Duodenal mucosa (tissue), 2 donors: ENCODE data around the gene SEC31A.

Experiments
- H3K27ac ChIP-seq: one replicate; pipeline ENCODE4 v1.7.0; 2013; ENCODE audit warnings: low read depth, low read length
- H3K27me3 ChIP-seq, 2 donors: one replicate each; pipeline ENCODE4 v1.7.0; 2013; ENCODE audit warnings: low read length in 2 of 2, control low read depth in 1 of 2; ENCODE audit not compliant: insufficient read depth in 2 of 2, control insufficient read depth in 1 of 2
- H3K36me3 ChIP-seq, 2 donors: one replicate each; pipeline ENCODE4 v1.7.0; 2013; ENCODE audit warnings: low read length in 2 of 2, control low read depth in 1 of 2; ENCODE audit not compliant: insufficient read depth in 2 of 2, control insufficient read depth in 1 of 2
- H3K4me1 ChIP-seq, 2 donors: one replicate each; pipeline ENCODE4 v1.7.0; 2013; ENCODE audit warnings: low read length in 2 of 2, control low read depth in 1 of 2; ENCODE audit not compliant: insufficient read depth in 2 of 2, control insufficient read depth in 1 of 2
- H3K4me3 ChIP-seq, 2 donors: one replicate each; pipeline ENCODE4 v1.7.0; 2013; ENCODE audit warnings: low read length in 2 of 2, low read depth in 1 of 2
- H3K9ac ChIP-seq, 2 donors: one replicate each; pipeline ENCODE4 v1.7.0; 2013; ENCODE audit warnings: low read length in 2 of 2, low read depth in 1 of 2
- H3K9me3 ChIP-seq, 2 donors: one replicate each; pipeline ENCODE4 v1.7.0; 2013; ENCODE audit warnings: low read length in 2 of 2, control low read depth in 1 of 2; ENCODE audit not compliant: control insufficient read depth in 1 of 2

Gene SEC31A

GRCh38 chr4:82774711-82775171, 116.2 kb downstream of the SEC31A start:
- Histone ChIP-seq H3K4me1 (no peaks in the 10 kb centered on the region), H3K36me3 (no peaks in the 10 kb centered on the region), H3K4me3 (no peak overlapping the region), H3K9me3 (no peaks in the 10 kb centered on the region), H3K27me3 (no peaks in the 10 kb centered on the region), H3K27ac (no peak overlapping the region), H3K9ac (no peak overlapping the region)

- no peak overlapping the region for H3K27ac ChIP-seq
- H3K36me3 ChIP-seq: no peaks in the 10 kb centered on the region
- no peak overlapping the region for H3K4me3 ChIP-seq
- H3K9me3 ChIP-seq: no peaks in the 10 kb centered on the region
- no peak overlapping the region for H3K9ac ChIP-seq
- H3K27me3 ChIP-seq: no peaks in the 10 kb centered on the region
- H3K4me1 ChIP-seq: no peaks in the 10 kb centered on the region
Measured at GRCh38 chr4:82773057-82773456, 117.9 kb downstream of the SEC31A start.

- Histone ChIP-seq H3K9ac (no peak overlapping the region), H3K27ac (no peak overlapping the region), H3K27me3 (no peaks in the 10 kb centered on the region), H3K4me3 (no peak overlapping the region), H3K36me3 (no peaks in the 10 kb centered on the region), H3K9me3 (peaks cover 0 to 3% of the 10 kb centered on the region in 2 donors), H3K4me1 (no peaks in the 10 kb centered on the region)
Measured at GRCh38 chr4:82770607-82771006, 120.3 kb downstream of the SEC31A start.
